Stimulated activated CD4-positive, alpha-beta T cell treated with anti-CD3 and anti-CD28 coated beads, Interleukin-1b, Interleukin-23, amount 100 ng/mL, for 1 hour (primary cell): ENCODE data around the gene USP8.
"Not testable (repeated sequence)": the region's sequence is repeated elsewhere in the genome, so short reads cannot be mapped to it uniquely, and the experiment has no call there.

ENCODE experiments used
- DNase-seq, 2 donors: peaks; one replicate each; pipeline ENCODE4 v3.0.0-alpha.2; 2020; ENCODE audit warnings: low read depth in 2 of 2

Gene USP8

DNA sequence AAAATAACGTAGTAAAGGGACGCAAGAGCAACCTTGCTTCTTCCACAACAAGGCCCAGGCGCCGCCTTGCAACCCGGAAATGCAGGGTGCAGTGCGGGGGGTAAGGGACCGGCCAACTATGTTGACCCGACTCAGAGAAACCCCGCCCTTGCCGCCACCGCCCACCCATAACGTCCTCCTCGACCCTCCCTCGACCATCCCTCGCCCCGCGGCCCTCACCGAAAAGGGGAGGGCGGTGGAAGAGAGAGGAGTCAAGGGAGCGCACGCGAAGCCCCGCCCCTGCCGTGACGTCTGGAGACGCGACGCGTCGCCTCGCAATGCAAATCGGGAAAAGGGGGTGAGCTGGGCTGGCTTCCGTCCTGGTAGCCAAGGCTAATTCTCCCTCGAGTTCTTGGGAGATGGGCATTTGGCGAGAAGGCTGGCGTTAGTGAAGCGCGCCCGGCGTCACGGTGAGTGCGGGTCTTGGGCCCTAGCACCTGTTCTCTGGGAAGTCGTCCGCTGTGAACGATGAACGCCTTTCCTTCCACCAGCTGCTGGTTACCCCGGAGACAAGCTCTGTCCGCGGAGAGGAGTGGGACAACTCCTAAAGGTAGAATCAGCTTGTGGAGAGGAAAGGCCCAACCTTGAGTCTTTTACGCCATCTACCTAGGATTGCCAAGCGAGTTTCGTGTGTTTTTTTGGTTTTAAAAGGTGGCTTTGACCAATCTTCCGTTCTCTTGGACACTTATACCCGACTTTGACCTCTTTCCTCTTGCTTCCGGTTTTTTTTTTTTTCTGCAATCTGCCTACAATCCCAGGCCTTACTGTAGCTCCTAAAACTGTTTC lies at the start of gene USP8:
Gene USP8 (plus strand): TSS at position 340 of the 825 bp plus-strand sequence. CDS start 14,669 bp downstream, outside the sequence.
- DNase-seq = peak; percentile 65 to 83

DNA sequence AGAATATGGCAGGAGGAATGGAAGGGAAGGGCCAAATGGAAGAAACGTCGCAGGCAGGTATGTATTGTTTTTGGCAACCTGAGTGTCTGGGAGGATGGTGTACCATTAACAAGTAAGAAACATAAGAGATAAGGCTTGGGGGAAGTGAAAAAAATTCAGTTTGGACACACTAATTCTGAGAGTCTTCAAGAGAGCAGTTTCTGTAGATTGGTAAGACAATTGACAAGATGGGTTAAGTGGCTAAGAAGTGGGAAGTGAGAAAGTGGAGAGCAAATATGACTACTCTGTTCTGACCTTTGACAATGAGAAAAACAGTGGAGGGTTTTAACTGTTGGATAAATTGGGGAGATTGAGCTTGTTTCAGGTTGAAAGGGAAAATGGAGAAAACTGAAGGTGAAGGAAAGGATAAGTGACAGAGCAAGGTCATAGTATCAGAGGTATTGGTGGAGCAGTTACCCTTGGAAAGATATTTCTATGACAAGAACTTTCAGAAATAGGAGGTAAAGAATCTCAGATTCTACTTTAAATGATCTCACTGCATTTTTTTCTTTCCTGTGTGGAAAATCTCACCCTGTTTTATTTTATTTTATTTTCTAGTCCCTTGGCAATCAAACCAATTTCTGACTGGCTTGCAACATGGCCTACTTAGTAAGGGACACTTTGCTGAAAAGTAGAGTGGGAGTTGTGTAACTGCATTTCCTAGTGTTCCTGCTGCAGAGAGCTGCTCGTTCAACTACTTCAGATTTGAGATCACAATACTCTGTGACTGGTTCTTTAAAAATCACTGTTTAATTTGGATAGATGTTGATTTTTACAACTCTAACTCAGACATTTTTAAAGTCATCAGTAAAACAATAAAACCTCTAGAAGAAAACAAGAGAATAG lies 46.1 kb upstream of the USP8 start:
- DNase-seq = no peak

DNA sequence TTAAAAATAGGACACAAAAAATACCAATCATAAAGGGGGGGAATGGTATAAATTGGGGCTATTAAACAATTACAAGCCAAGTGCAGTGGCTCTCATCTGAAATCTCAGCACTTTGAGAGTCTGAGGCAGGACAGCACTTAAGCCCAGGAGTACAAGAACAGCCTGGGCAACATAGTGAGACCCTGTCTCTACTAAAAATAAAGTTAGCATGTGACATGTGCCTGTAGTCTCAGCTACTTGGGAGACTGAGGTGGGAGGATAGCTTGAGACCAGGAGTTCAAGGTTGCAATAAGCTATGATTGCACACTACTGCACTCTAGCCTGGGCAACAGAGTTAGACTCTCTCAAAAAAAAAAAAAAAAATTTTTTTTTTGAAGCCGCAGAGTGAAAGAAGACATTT lies 45.4 kb upstream of the USP8 start:
- DNase-seq = no peak

DNA sequence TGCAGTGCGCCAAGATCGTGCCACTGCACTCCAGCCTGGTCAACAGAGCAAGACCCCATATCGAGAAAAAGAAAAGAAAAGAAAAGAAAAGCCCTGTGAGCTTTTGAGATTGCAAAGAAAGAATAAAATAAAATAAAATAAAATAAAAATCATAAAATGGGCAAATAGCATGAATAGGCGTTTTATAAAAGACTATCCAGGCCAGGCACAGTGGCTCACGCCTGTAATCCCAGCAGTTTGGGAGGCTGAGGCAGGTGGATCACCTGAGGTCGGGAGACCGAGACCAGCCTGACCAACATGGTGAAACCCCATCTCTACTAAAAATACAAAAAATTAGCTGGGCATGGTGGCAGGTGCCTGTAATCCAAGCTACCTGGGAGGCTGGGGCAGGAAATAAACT lies 44.8 kb upstream of the USP8 start:
- not testable (repeated sequence) for DNase-seq

DNA sequence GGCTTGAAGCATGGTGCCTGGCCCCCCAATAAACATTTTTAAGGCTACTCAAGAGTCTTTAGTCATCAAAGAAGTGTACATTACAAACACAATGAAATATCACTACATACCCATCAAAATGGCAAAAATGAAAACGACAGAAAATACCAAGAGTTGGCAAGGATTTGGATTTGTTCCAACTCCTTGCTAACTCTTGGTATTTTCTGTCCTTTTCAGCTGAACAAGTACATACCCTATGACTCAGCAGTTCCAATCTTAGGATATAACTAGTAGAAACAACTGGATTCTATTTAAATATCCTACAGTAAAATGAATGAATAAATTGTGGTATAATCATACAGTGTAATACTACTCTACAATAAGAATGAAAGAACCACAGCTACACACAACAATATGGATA lies 44.1 kb upstream of the USP8 start:
- no peak for DNase-seq

DNA sequence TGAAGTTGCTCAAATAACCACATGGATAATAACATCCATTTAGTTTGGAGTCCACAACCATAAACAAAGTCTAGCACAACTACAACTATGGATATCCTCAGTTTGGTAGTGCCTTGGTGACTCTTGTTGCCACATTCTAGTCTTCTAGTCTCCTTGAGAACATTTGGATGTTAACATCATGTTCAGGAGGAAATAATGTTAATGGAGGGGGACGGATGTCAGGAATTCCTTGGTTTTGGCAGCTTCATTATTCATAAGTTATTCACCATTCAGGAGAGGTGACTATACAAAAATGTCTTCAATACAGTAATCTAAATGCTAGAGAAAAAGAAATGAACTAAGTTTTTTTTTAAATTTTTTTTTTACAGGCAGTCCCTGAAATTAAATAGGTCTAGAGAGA lies 42.8 kb upstream of the USP8 start:
- DNase-seq = no peak

DNA sequence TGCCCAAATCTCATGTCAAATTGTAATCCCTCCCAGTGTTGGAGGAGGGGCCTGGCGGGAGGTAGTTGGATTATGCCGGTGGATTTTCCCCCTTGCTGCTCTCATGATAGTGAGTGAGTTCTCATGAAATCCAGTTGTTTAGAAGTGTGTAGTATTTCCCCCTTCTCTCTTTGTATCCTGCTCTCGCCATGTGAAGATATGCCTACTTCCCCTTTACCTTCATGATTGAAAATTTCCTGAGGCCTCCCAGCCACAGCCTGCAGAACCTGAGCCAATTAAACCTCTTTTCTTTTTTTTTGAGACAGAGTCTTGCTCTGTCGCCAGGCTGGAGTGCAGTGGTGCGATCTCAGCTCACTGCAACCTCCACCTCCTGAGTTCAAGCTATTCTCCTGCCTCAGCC lies 41.8 kb upstream of the USP8 start:
- not testable (repeated sequence) for DNase-seq

DNA sequence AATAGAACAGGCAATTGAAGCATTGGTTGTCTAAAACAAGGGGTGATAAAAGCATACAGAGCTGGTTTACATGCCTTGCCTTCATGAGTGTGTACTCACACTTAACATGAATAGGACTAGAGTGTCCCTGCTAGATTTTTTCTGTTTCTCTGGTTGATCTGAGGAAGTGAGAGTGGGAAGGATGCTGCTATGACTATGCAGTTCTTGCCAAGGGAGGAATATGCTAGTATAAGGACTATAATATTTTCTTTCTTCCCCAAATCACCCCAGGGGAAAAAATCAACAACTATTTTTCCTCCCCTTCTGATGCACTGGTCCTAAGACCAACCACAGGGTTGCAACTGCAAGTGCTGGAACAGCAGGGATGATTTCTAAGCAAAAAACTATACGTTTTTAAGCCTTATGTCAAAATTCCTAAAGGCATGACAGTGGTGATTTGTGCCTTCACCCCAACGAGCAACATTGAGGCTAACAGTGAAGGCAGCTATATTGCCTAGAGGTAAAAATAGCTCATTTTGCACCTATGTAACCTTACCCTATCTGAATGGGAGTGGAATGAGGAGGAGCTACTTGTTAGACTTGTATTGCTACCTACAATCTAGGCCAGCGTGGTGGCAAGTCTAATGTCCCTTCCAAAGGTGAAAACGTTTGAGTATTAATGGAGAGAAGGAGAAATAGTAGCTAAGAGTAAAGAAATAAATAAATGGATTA lies 33.5 kb upstream of the USP8 start:
- no peak for DNase-seq

DNA sequence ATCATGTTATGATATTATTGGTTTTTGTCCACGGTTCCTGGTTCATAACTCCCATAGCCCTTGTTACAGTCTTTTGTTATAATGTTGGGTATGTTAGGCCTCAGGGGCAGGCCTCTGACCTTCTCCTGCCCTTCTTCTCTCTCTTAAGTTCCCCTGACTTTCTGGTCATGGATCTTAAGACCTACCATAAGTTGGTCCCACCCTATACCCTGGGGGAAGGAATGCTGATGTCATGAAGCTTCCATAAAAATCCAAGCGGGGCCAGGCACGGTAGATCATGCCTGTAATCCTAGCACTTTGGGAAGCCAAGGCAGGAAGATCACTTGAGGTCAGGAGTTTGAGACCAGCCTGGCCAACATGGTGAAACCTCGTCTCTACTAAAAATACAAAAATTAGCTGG lies 32.6 kb upstream of the USP8 start:
- not testable (repeated sequence) for DNase-seq

DNA sequence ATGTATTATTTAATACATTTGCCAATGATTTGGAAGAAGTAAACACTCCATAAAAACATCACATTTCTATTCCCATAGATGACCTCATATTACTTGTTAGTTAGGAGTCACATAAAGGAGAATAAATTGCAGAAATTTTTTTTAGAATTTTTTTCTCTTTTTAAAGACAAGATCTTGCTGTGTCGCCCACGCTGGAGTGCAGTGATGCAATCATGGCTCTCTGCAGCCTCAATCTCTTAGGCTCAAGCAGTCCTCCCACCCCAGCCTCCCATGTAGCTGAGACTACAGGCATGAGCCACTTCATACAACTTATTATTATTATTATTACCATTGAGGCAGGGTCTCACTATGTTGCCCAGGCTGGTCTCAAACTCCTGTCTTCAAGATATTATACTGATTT lies 12.3 kb upstream of the USP8 start:
- no peak for DNase-seq

DNA sequence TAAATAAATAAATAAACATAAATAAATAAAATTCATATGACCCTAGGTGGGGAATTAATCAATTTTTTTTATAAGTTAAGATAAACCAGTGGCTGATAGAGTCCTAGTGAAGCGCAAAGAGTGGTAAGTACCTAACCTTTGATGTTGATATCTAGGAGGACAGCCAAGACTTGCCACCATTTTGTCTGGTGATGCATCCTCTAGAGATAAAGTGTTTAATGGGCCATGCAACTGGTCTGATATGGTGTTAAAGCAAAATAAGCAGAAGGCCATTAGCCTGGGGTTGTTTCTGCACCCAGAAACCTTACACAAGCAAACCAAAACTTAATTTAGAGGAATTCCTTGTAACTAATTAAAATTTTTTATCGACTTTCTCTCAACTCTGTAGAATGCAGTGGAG lies 9.6 kb upstream of the USP8 start:
- DNase-seq = no peak

DNA sequence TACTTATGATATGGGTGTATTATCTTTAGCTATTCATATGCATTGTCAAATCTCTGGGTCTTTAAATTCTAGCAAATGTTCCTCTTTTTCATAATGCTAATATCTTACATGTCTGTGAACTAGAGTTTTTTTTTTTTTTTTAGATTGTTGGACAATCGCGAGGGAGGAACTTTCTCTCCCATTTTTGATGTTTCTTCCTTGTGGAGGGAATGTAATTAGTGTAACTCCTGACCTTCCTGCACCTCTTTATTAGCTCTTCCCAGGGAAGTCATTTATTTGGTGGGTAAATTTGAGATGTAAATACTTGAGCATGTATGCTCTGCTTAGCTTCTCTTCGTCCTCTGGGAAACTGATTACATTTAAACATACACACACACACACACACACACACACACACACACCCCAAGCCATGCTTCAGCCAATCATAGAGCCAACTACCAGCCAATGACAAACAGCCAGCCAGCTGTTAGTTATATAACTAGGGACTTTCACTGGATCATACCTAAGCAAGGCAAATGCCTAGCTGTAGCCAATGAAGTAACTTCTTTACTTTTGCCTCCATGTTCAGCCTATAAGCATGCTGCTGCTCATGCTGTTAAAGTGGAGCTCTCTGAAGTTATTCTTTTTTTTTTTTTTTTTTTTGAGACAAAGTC lies 8.3 kb upstream of the USP8 start:
- no peak for DNase-seq

DNA sequence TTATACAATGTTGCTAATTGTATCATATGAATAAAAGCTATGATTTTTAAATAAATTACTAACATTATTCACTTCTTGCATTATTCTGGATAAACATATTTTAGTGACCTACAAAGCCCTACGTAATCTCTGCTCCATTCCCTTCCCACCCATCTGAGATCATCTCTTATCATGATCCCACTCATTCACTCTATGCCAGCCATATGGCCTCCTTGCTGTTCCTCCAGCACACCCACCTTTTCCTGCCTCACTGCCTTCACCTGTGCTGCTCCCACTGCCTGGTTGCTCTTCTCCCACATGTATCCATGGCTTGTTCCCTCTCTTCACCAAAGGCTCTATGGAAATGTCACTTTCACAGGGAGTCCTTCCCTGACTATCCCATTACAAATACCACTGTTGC lies 7.3 kb upstream of the USP8 start:
- DNase-seq = no peak

DNA sequence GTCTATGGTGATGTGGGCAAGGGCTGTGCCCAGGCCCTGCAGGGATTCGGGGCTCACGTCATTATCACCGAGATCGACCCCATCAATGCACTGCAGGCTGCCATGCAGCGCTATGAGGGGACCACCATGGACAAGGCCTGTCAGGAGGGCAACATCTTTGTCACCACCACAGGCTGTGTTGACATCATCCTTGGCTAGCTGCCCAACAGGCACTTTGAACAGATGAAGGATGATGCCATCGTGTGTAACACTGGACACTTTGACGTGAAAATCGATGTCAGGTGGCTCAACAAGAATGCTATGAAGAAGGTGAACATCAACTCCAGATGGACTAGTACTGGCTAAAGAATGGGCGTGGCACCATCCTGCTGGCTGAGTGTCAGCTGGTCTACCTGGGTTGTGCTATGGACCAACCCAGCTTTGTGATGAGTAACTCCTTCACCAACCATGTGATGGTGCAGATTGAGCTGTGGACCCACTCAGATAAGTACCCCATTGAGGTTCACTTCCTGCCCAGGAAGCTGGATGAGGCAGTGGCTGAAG lies 6.1 kb upstream of the USP8 start:
- no peak for DNase-seq

DNA sequence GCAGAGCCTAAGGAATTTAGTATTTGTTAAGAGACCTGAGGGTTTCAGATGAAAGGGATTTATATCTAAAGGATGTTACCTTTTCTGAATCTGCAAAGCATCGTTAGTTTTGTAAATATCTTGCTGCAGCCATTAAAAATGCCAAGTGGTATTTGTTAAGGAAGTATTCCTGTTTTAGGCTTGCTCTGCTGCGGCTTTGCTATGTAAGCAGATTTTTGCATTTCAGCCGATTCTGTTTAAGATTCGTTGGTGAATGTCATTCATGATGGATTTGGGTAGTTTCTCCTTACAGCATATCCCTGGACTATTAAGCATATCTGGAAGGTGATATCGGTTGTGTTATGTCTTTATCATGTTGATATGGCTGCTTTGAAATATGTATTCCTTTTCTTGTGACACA lies 1.0 kb downstream of the USP8 start:
- no peak for DNase-seq

DNA sequence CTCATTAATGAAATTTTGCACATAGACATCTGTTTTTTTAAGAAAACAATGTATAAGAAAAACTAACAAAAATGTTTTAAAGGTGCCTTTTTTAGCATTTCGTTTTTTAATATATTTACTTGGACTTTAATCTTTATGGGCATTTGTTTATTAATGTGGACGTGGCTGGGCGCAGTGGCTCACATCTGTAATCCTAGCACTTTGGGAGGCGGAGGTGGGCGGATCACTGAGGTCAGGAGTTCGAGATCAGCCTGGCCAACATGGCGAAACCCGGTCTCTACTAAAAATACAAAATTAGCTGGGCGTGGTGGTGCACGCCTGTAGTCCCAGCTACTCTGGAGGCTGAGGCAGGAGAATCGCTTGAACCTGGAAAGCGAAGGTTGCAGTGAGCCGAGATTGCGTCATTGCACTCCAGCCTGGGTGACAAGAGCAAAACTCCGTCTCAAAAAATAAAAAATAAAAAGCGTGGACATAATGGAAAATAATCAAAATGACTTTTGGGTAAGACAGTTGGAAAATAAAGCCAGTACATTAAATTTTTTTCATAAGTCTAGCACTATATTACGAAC lies 1.6 kb downstream of the USP8 start:
- not testable (repeated sequence) for DNase-seq

DNA sequence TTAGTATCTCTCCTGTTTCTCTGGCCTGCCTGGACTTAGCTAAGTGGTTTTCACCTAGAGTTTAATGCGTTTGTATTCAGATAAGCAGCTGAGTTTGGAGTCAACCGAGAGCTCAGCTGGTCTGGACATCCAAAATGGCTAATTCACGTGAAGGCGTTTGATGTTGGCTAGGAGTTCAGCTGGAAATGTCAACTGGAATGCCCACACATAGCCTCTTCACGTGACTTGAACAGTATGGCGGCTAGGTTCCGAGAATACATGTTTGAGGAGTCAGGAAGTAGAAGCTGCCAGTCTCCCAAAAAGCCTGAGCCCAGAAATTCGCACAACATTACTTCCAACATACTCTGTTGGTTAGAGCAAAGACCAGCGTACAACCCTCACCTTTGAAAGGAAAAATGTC lies 2.2 kb downstream of the USP8 start:
- no peak for DNase-seq

DNA sequence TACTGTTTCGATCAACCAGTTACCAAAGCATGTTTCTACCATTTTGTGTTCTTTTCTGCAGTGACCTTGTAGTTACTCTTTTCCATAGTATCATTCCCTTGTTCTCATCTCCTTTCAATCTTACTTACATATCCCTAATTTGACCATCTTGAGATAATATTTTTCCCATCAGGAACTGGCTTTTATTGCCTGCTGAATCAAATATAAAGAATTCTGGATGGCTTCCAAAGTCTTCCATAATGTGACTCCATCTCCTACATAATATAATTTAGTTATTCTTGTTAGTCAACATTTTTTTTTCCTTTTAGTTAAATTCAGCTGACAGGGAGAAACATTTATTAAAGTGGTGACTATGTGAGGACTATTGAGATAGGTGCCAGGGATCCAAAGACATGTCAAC lies 7.0 kb downstream of the USP8 start:
- no peak for DNase-seq

DNA sequence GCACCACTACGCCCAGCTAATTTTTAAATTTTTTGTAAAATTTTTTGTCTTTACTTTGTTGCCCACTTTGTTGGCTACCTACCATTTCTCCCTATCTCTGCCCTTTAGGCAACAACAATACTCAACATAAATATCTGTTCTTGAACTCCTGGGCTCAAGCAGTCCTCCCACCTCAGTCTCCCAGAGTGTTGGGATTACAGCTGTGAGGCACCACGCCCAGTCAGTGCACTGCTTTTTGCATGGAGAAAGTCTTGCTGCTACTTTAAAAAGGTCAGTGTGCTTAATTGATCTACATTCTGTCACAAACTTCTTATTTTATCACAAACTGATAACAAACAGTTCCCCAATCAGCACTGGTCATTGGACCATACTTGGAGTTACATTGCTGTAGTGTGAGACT lies 8.0 kb downstream of the USP8 start:
- DNase-seq = no peak

DNA sequence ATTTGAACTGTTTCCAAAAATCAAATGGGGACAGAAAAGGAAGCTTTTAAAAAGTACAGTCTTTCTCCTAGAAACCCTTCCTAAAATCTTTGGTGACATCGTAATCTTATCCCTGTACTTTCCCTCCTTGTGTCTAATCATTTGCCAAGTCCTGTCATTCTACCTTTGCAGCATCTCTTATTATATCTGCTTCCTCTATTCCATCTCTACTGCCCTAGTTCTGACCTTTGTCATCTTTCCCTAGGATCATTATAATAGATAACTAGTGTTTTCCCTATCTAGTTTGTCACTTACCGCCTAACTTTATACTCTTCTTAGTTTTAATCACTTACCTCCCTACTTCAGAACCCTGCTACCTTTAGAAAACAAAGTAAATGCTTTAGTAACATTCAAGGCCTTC lies 11.6 kb downstream of the USP8 start:
- DNase-seq = no peak

DNA sequence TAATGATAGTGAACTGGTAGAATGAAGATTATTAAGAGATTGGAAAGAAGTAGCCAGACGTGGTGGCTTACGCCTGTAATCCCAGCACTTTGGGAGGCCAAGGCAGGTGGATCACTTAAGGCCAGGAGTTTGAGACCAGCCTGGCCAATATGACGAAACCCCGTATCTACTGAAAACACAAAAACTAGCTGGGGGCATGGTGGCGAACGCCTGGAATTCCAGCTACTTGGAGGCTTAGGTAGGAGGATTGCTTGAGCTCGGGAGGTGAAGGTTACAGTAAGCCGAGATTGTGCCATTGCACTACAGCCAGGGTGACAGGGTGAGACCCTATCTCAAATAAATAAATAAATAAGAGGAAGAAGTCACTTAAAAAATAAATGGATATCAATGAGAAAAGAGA lies 14.0 kb downstream of the USP8 start:
- no peak for DNase-seq
